ENCODE data around the gene POLR1G. TPM values are rescaled to one million over a fixed set of nuclear protein-coding genes. Genes with fewer than 3 reads are reported as not detected.
"Not testable (repeated sequence)": the region's sequence is repeated elsewhere in the genome, so short reads cannot be mapped to it uniquely, and the experiment has no call there.

Gene POLR1G
- total RNA-seq, 2 donors from 2014 or later: 11.2 to 23.6 TPM

- no peak for ATAC-seq (replicated peaks)
- H3K4me1 Mint-ChIP-seq: peaks cover 13% of the 10 kb centered on the region
- H3K9me3 Mint-ChIP-seq: no peaks in the 10 kb centered on the region
- peaks cover 19% of the 10 kb centered on the region for H3K36me3 Mint-ChIP-seq (ENCODE audit: low read depth)
- H3K27me3 Mint-ChIP-seq: no peaks in the 10 kb centered on the region
- peak overlapping the region; percentile 85 for H3K4me3 Mint-ChIP-seq
- H3K27ac Mint-ChIP-seq: peak overlapping the region; percentile 84
These were observed 16.7 kb downstream of the POLR1G start for GRCh38 chr19:45423033-45423588.

- Mint-ChIP-seq H3K27me3 (no peaks in the 10 kb centered on the region), H3K9me3 (no peaks in the 10 kb centered on the region), H3K36me3 (ENCODE audit: low read depth) (peaks cover 13% of the 10 kb centered on the region), H3K27ac (peak within 1 kb of the TSS; percentile 84), H3K4me1 (peaks cover 13% of the 10 kb centered on the region), H3K4me3 (peak within 1 kb of the TSS; percentile 85)
- peak; percentile 68 for ATAC-seq (replicated peaks)
These were observed 17.2 kb downstream of the POLR1G start, which contains the start of gene ERCC1 for GRCh38 chr19:45423589-45424190. TSS of gene ERCC1 (minus strand) at chr19:45423917. CDS start at chr19:45423374, 543 bp downstream.

GRCh38 chr19:45424191-45425058, 18.0 kb downstream of the POLR1G start:
- no peaks in the 10 kb centered on the region for H3K27me3 Mint-ChIP-seq
- peaks cover 13% of the 10 kb centered on the region for H3K4me1 Mint-ChIP-seq
- H3K27ac Mint-ChIP-seq: peak overlapping the region; percentile 84
- peak overlapping the region; percentile 85 for H3K4me3 Mint-ChIP-seq
- no peaks in the 10 kb centered on the region for H3K9me3 Mint-ChIP-seq
- peaks cover 13% of the 10 kb centered on the region for H3K36me3 Mint-ChIP-seq (ENCODE audit: low read depth)
- ATAC-seq (replicated peaks): peak; percentile 79

- Mint-ChIP-seq H3K27ac (no peak overlapping the region), H3K4me1 (no peaks in the 10 kb centered on the region), H3K9me3 (no peaks in the 10 kb centered on the region), H3K36me3 (ENCODE audit: low read depth) (no peaks in the 10 kb centered on the region), H3K27me3 (no peaks in the 10 kb centered on the region), H3K4me3 (peak overlapping the region; percentile 76)
- ATAC-seq (replicated peaks): no peak
These were observed 22.2 kb downstream of the POLR1G start for GRCh38 chr19:45428384-45429231.

GRCh38 chr19:45429896-45430295, 23.5 kb downstream of the POLR1G start:
- H3K27ac Mint-ChIP-seq; H3K27me3 Mint-ChIP-seq; H3K36me3 Mint-ChIP-seq (ENCODE audit: low read depth); H3K4me1 Mint-ChIP-seq; H3K4me3 Mint-ChIP-seq; ATAC-seq (replicated peaks); H3K9me3 Mint-ChIP-seq: not testable (repeated sequence)

- H3K27ac Mint-ChIP-seq; H3K36me3 Mint-ChIP-seq (ENCODE audit: low read depth); H3K9me3 Mint-ChIP-seq; H3K4me1 Mint-ChIP-seq; H3K4me3 Mint-ChIP-seq; ATAC-seq (replicated peaks); H3K27me3 Mint-ChIP-seq: not testable (repeated sequence)
These were observed 24.6 kb downstream of the POLR1G start for GRCh38 chr19:45431008-45431407.

GRCh38 chr19:45432543-45432942, 26.1 kb downstream of the POLR1G start:
- not testable (repeated sequence) for ATAC-seq (replicated peaks); H3K4me3 Mint-ChIP-seq; H3K27ac Mint-ChIP-seq; H3K36me3 Mint-ChIP-seq (ENCODE audit: low read depth); H3K27me3 Mint-ChIP-seq; H3K4me1 Mint-ChIP-seq; H3K9me3 Mint-ChIP-seq

GRCh38 chr19:45437328-45437727, 30.9 kb downstream of the POLR1G start:
- no peak for ATAC-seq (replicated peaks)
- Mint-ChIP-seq H3K9me3 (no peaks in the 10 kb centered on the region), H3K36me3 (ENCODE audit: low read depth) (no peaks in the 10 kb centered on the region), H3K27ac (no peak overlapping the region), H3K27me3 (no peaks in the 10 kb centered on the region), H3K4me3 (no peak overlapping the region), H3K4me1 (peaks cover 10% of the 10 kb centered on the region)

GRCh38 chr19:45439190-45439568, 32.7 kb downstream of the POLR1G start:
- H3K4me3 Mint-ChIP-seq: peak overlapping the region; percentile 77
- no peaks in the 10 kb centered on the region for H3K36me3 Mint-ChIP-seq (ENCODE audit: low read depth)
- peaks cover 25% of the 10 kb centered on the region for H3K4me1 Mint-ChIP-seq
- no peaks in the 10 kb centered on the region for H3K9me3 Mint-ChIP-seq
- H3K27ac Mint-ChIP-seq: no peak overlapping the region
- ATAC-seq (replicated peaks): no peak
- no peaks in the 10 kb centered on the region for H3K27me3 Mint-ChIP-seq

- Mint-ChIP-seq H3K4me1 (peaks cover 30% of the 10 kb centered on the region), H3K27me3 (no peaks in the 10 kb centered on the region), H3K4me3 (peak overlapping the region; percentile 77), H3K27ac (peak overlapping the region; percentile 83), H3K36me3 (ENCODE audit: low read depth) (no peaks in the 10 kb centered on the region), H3K9me3 (no peaks in the 10 kb centered on the region)
- ATAC-seq (replicated peaks): peak; percentile 56
These were observed 33.3 kb downstream of the POLR1G start for GRCh38 chr19:45439569-45440258.

GRCh38 chr19:45440259-45440638, 33.8 kb downstream of the POLR1G start:
- no peak for ATAC-seq (replicated peaks)
- peak overlapping the region; percentile 77 for H3K4me3 Mint-ChIP-seq
- H3K9me3 Mint-ChIP-seq: no peaks in the 10 kb centered on the region
- peaks cover 33% of the 10 kb centered on the region for H3K4me1 Mint-ChIP-seq
- no peaks in the 10 kb centered on the region for H3K27me3 Mint-ChIP-seq
- H3K36me3 Mint-ChIP-seq (ENCODE audit: low read depth): no peaks in the 10 kb centered on the region
- H3K27ac Mint-ChIP-seq: peak overlapping the region; percentile 83

GRCh38 chr19:45440873-45441654, 34.6 kb downstream of the POLR1G start:
- ATAC-seq (replicated peaks): no peak
- Mint-ChIP-seq H3K9me3 (no peaks in the 10 kb centered on the region), H3K36me3 (ENCODE audit: low read depth) (no peaks in the 10 kb centered on the region), H3K4me3 (peak overlapping the region; percentile 77), H3K4me1 (peaks cover 38% of the 10 kb centered on the region), H3K27me3 (no peaks in the 10 kb centered on the region), H3K27ac (peak overlapping the region; percentile 83)

GRCh38 chr19:45442408-45442777, 35.9 kb downstream of the POLR1G start:
- peaks cover 45% of the 10 kb centered on the region for H3K4me1 Mint-ChIP-seq
- no peak for ATAC-seq (replicated peaks)
- peak overlapping the region; percentile 99 for H3K27ac Mint-ChIP-seq

More at GRCh38 chr19:45442408-45442777, 35.9 kb downstream of the POLR1G start:
- H3K9me3 Mint-ChIP-seq: no peaks in the 10 kb centered on the region
- no peaks in the 10 kb centered on the region for H3K36me3 Mint-ChIP-seq (ENCODE audit: low read depth)
- H3K4me3 Mint-ChIP-seq: peak overlapping the region; percentile 94
- no peaks in the 10 kb centered on the region for H3K27me3 Mint-ChIP-seq
